Activated naive CD4-positive, alpha-beta T cell treated with anti-CD3 and anti-CD28 coated beads, Interleukin-2, amount 50 U/mL, for 16 hours (primary cell): ENCODE data around the gene JARID2.
"Not testable (repeated sequence)": the region's sequence is repeated elsewhere in the genome, so short reads cannot be mapped to it uniquely, and the experiment has no call there.

ENCODE experiments used
- DNase-seq: peaks from one replicate; pipeline ENCODE4 v3.0.0-alpha.2; 2020

The JARID2 gene

GRCh38 chr6:15290962-15291704 is 45.3 kb downstream of the JARID2 start:
- DNase-seq: no peak

DNA sequence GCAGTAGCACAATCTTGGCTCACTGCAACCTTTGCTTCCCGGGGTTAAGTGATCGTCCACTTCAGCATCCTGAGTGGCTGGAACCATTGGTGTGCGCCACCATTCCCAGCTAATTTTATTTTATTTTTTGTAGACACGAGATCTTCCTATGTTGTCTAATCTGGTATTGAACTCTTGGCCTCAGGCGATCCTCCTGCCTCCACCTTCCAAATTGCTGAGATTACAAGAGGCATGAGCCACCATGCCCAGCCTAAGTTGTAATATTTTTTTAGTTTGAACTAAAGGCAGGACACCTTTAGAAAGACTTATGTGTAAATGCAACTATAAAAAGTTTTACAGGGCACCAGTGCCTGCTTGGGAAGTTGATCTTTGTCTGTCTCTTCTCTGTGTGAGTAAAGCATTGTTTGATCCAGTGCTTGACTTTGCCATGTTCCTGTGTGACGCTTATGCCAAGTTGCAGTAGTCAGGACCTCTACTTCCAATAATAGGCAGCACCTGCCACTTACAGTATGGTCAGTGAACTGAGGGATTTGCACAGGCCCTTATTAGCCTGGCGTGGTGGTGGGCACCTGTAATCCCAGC is 46.9 kb downstream of the JARID2 start:
- DNase-seq: no peak

GRCh38 chr6:15293674-15294073 is 47.8 kb downstream of the JARID2 start:
- DNase-seq: no peak

GRCh38 chr6:15294504-15294903 is 48.6 kb downstream of the JARID2 start:
- DNase-seq: no peak

GRCh38 chr6:15296249-15296648 is 50.4 kb downstream of the JARID2 start:
- DNase-seq: no peak

DNA sequence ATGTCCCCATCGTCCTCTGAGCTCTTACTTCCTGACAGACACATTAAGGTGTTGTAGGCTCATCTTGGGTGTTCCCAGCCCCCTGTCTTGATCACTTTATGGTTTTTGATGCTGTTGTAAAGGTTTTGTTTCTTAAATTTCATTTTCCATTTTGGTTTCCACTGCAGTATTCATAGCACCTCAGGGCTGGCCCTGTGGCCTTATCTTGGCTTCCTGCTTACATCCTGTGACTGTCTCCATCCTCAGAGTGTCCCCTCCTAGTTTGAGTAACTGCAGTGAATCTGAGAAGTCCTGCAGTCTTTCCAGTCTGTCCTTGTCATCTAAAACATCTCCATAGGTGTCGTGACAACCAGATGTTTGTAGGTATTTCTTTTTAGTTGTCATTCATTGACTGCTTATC is 50.9 kb downstream of the JARID2 start:
- no peak for DNase-seq

DNA sequence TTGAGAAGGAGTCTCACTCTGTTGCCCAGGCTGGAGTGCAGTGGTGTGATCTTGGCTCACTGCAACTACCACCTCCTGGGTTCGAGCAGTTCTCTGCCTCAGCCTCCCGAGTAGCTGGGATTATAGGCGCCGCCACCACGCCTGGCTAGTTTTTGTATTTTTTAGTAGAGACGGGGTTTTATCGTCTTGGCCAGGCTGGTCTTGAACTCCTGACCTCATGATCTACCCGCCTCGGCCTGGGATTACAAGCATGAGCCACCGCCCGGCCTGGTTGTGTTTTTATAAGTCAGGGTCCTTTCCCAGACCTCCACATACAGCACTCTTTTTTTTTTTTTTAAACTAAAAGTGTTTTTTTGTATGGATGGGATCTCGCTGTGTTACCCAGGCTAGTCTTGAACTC is 51.3 kb downstream of the JARID2 start:
- DNase-seq: not testable (repeated sequence)

GRCh38 chr6:15297895-15298590 is 52.2 kb downstream of the JARID2 start:
- DNase-seq: no peak

DNA sequence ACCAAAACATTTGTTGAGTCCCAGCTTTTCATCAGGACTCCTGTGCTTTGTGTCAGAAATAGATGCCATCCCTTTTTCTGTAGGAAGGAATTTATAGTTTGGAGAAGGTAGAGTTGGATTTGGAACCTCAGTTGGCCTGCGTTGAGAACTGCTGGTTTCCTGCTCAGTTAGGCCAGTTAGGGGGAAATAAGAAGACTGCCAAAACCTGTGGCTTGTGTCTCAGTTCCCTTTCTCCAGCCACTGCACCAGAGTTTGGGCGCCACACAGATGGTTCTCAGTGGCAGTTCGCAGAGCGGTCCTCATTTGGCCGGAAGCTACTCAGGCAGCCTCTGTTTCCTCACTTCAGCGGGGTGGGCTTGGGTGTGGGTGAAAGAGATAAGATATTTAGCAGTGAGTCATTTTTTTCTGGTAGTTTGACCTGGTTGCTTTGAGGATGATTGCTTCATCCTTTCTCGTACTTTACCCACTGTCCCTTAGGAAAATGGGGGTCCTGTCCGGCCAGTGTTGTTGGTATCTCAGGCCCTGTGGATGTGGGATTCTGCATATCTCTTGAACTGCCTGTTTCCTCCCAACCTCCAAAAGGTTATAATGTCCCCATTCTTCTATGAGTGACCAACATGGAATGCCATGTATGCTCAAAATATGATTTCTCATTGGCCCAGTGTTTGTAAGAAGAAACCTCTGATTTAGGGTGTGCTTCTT is 53.7 kb downstream of the JARID2 start:
- DNase-seq: no peak

DNA sequence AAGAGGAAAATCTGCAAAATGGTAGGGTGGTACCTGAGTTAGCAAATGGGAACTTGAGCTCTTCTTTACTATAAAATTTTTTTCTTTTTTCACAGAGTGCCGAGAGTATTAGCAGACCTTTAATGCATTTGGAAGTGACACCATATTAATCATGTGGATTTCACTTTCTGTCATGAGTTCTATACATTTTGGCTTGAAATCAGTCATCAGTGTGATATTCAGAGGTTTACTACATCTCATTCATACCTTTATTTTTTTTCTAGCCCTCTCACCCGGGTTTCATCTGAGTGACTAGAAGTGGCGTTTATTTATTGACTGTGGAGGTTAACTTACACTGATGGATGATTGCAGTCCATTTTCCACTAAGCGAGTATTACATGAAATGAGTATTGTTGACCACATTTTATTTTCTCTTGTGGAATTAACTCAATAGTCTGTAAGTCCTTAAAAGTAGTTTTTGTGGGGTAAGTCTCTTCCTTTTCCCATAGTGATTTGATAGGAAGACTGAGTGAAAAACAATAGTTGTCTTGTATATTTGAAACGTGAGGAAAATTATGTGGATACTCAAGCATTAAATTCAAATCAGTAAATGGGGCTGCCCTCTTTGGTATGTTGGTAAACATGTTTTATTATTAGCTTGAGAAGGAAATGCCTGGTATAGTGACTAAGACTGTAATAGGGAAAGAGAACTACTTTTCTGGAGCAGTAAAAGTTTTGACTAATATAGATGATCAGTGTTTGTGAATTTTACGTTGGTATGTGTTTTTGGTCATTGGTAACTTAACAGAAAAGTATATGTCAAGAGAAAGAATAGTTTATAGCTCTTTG is 55.5 kb downstream of the JARID2 start:
- DNase-seq: no peak

DNA sequence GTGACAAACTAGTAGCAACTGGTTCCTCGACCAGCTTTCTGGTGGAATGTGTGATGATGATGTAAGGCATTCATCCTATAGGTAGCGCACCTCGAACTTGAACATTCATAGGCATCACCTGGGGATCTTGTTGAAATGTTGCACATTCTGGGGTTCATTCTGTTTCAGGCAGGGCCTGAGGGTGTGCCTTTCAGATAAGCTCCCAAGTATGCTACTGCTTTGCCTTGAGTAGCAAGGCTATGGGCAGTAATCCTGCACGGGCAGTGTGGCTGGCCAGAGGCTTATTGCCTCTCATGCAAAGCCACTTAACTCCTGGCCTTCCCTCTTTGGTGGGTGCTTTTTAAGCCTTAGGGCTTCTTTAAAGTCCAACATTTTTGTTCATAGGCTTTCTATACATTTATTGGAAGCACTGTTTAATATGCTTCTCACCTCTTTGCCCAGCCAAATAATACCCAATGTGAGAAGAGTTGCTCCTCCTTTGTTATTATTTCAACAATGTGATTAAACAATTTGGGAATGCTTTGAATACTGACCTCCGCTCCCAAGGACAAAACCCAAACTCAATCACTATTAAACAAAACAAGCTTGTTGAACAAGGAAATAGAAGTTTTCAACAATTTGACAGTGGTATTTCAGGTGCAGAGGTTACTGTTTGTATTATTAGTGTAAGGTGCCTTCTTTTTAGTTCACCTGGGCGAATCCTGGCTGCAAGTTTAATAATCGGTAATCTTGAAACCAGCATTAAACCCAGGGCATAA is 57.5 kb downstream of the JARID2 start:
- no peak for DNase-seq

- no peak for DNase-seq
These were observed 58.0 kb downstream of the JARID2 start for GRCh38 chr6:15303920-15304291.

- DNase-seq: no peak
These were observed 58.6 kb downstream of the JARID2 start for GRCh38 chr6:15304337-15305042.

DNA sequence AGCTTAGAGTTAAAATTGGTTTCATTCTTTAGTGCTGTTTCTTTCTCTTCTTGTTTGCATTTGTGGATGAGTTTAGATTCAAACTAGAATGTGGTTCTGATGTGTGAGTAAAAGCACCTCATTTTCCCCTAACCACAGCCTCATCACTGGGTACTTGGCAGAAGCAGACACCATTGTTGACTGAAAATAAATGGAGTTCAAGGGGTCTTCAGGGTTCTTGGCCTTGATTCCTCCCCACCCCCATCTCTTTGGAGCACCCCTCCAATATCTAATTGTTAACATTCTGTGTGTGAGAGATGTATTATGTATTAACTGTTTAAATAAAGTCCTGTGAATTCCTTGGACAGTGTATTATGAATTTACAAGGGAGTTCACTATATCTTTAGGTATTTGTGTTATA is 59.6 kb downstream of the JARID2 start:
- DNase-seq: no peak

DNA sequence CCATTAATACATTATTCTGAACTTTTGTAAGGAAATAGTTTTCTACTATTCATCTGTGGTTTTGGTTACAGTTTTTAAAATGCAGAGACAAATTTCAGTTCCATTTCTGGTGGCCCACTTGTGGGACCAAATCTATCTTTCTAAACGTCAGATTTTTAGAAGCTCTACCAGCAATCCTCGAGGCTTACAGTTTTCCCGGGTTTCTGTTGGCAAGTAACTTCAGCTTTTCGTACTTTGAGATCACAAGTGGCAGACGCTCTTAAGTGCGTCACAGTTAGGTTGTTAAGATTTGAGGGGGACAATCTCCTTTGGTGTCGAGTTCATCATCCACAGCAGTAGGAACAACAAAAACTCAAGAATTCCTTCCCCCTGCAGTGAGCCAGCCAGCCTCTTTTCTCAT is 60.0 kb downstream of the JARID2 start:
- DNase-seq: no peak

- no peak for DNase-seq
These were observed 62.8 kb downstream of the JARID2 start for GRCh38 chr6:15308435-15309213.

GRCh38 chr6:15309611-15310283 is 63.9 kb downstream of the JARID2 start:
- DNase-seq: no peak

DNA sequence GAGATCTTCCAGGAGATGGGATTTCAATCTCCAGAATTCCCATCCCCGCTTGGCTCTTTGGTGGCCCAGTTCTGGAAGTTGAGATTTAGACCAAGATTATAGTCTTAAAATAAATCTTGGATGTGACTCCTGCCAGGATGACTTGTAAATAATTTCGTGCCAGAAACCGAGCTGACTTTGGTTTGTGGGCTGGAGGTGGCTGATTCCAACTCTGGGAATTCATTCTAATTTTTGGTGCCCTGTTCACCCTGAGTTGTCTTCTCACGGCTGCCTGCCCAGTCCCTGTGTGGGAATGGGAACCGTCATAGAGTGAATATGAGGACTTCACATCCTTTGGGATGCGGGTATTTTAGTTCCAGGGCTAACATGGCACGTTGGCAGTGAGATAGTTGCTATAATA is 64.8 kb downstream of the JARID2 start:
- DNase-seq: no peak

DNA sequence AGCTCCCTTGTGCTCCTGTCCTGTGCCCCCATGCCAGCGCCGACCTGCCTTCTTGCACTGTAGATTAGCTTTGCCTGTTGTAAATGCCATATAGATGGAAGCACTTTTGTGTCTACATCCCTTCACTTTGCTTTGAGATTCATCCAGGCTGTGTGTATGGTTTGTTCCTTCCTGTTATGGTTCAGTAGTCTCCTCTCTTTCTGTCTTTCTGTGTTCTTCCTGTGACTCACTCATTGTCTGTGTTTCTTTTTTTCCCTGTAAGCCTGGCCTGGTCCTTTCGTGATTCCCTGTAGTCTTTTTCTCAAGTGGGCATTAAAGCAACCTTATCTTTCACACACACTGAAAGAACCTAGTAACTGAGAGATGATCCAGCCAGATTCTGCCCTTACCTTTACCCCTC is 66.6 kb downstream of the JARID2 start:
- no peak for DNase-seq

DNA sequence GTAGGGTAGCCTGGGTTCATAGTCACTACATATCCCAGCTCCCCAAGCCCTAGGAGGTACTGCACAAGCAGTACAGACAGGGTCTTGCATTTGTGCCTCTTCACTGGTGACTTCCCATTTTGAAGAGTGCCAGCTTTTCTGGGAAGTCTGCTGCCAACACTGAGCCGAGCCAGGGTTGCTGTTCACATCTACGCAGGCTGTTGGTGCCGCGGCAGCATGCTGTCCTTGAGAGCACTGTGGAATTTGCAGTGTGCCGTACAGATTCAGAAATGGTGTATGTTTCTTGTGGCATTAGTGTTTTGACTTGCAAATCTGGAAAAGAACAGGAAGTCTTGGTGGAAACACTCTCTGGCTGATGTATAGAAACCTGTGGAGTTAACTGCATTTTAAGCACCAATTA is 67.5 kb downstream of the JARID2 start:
- no peak for DNase-seq
